Esophagus squamous epithelium (tissue), 4 donors: ENCODE results near the gene KLC4.

Experiments used
- CTCF ChIP-seq, 6 experiments: fragments of 450-650 bp in 4 of 6; fragments of 200-600 bp in 2 of 6; sonication (generic) in 2 of 6; IDR thresholded peaks; one replicate each; pipeline ENCODE4 v1.5.1; 2016 to 2019; ENCODE audit warnings: antibody characterized with exemption in 6 of 6, mild to moderate bottlenecking in 4 of 6, moderate library complexity in 4 of 6
- POLR2A ChIP-seq, 4 donors: fragments of 450-650 bp; IDR thresholded peaks; one replicate each; pipeline ENCODE4 v1.6.1; 2017; ENCODE audit warnings: antibody characterized with exemption in 4 of 4, mild to moderate bottlenecking in 4 of 4, moderate library complexity in 3 of 4

DNA sequence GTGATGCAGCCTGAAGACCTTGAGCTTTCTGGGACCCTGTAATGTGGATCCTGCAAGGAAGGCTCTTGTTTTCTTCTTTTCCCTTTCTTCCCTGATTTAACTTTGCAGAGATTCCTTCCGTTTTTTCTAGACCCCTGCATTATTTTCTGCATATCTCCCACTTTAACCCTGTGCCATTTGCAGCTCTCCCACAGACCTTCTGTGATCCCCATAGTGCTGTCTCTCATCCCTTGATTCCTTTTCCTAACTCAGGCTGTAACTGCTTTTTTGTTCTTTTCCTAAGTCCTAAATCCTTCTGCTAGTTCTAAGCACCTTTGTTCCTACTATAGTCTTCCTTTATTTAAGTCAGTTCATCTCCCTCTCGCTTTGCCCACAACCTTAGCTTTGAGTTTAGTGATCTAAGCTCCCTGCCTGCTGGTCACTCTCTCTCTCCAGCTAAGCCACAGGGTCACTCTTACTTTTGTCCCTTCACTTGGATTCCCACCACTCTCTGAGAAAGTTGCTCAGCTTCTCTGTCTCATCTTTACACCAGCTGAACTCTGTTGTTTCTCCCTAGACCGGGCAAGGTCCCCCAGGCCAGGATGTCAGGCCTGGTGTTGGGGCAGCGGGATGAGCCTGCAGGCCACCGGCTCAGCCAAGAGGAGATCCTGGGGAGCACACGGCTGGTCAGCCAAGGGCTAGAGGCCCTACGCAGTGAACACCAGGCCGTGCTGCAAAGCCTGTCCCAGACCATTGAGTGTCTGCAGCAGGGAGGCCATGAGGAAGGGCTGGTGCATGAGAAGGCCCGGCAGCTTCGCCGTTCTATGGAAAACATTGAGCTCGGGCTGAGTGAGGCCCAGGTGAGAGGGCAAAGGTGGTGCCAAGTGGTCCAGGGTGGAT lies 1.6 kb downstream of the KLC4 start:
- TF ChIP-seq CTCF (IDR thresholded peaks at IDR 0.05) (no peak), POLR2A (IDR thresholded peaks at IDR 0.05) (no peak)
